DMS114 treated with DMSO at 0.1 percent for 48 hours (cell line): ENCODE measurements around the gene MS4A12.
"Not testable (repeated sequence)": the region's sequence is repeated elsewhere in the genome, so short reads cannot be mapped to it uniquely, and the experiment has no call there.

Experiments used
- DNase-seq: peaks from one replicate; lab custom pipeline; 2025; ENCODE audit not compliant: unreplicated experiment; lab: John Stamatoyannopoulos, UW

MS4A12 gene

GRCh38 chr11:60492488-60493009, at the start of gene MS4A12:
Gene MS4A12, plus strand, starts transcription at chr11:60492778. Its CDS starts 4,541 bp downstream, at chr11:60497319.
- DNase-seq: no peak

- no peak for DNase-seq
Observed at GRCh38 chr11:60447070-60447469, 45.5 kb upstream of the MS4A12 start.

- no peak for DNase-seq
Observed at GRCh38 chr11:60447846-60448245, 44.7 kb upstream of the MS4A12 start.

- DNase-seq: not testable (repeated sequence)
Observed at GRCh38 chr11:60451185-60451584, 41.4 kb upstream of the MS4A12 start.

- DNase-seq: no peak
Observed at GRCh38 chr11:60454212-60454611, 38.4 kb upstream of the MS4A12 start.

GRCh38 chr11:60455531-60456042, 37.0 kb upstream of the MS4A12 start, which contains the start of gene MS4A1:
Gene MS4A1, plus strand, starts transcription at chr11:60455847. Its CDS starts 6,528 bp downstream, at chr11:60462375.
- no peak for DNase-seq

DNA sequence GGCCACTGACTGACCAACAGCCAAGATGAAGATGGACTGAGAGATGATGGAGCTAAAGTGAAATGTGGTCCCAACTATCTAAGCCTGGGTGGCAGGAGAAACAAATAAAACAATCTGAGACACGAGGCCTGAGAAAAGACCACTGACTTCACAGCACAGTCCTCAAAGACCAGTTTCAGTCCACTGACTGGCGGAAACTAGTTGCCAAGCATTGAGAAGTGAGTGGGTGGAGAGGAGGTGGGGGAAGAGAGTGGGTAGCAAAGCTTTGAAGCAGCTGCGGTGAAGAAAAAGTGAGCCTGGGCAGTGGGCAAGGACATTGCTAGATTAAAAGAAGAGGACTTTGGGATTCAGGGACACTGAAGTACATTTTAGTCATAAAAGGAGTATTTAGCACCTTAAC, 35.0 kb upstream of the MS4A12 start:
- DNase-seq: no peak

GRCh38 chr11:60459345-60459744, 33.2 kb upstream of the MS4A12 start:
- no peak for DNase-seq

- DNase-seq: no peak
Observed at GRCh38 chr11:60468829-60469228, 23.7 kb upstream of the MS4A12 start.

DNA sequence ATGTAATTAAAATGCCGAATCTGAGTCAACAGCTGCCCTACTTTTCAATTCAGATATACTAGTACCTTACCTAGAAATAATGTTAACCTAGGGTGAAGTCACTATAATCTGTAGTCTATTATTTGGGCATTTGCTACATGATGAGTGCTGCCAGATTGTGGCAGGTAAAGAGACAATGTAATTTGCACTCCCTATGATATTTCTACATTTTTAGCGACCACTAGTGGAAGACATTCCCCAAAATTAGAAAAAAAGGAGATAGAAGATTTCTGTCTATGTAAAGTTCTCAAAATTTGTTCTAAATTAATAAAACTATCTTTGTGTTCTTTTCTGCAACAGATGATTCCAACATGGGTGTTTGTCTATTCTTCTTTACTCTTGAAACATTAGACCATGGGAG, 22.9 kb upstream of the MS4A12 start:
- DNase-seq: no peak

DNA sequence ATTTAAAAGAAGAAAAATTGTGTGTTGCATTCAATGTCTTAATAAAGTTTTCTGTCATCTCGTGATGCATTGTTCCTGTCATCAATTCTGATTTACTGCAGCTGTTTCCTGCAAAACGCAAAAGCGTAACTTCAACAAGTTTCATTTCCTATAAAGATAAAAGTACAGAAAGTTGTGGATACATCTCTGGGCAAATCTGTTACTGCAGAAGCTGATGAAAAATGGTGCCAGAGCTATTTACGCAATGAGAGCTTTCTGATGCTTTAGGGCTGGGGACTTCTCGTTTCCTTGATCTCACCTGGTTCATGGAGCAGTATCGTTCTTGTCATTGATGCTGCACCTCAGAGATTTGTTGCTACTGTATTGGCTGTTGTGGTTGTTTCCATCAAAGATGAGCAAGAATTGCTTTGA, 15.5 kb upstream of the MS4A12 start:
- no peak for DNase-seq

GRCh38 chr11:60482361-60482760, 10.2 kb upstream of the MS4A12 start:
- DNase-seq: no peak

DNA sequence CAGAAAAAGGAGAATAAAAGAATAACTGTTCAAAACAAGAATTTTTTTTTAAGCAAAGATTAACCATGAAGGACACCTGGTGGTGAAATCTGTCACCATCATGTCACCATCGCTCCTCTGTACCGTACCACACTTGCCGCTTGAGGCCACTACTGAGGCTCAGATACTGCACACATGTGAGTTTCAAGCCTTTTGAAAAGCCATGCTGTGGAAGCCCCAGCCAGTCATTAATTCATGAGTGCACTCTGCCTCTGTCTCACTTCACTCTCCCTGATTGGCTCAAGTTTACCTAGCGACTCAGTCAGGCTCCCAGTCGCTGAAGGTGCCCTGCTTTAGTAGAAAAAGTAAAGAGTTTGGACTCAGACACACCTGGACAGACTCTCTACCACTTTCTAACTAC, 6.6 kb upstream of the MS4A12 start:
- DNase-seq: peak; percentile 2

- no peak for DNase-seq
Observed at GRCh38 chr11:60493454-60493853, 876 bp downstream of the MS4A12 start.

GRCh38 chr11:60498399-60498798, 5.8 kb downstream of the MS4A12 start:
- DNase-seq: no peak

- no peak for DNase-seq
Observed at GRCh38 chr11:60498853-60499252, 6.3 kb downstream of the MS4A12 start.

GRCh38 chr11:60500276-60500910, 7.8 kb downstream of the MS4A12 start:
- DNase-seq: no peak

DNA sequence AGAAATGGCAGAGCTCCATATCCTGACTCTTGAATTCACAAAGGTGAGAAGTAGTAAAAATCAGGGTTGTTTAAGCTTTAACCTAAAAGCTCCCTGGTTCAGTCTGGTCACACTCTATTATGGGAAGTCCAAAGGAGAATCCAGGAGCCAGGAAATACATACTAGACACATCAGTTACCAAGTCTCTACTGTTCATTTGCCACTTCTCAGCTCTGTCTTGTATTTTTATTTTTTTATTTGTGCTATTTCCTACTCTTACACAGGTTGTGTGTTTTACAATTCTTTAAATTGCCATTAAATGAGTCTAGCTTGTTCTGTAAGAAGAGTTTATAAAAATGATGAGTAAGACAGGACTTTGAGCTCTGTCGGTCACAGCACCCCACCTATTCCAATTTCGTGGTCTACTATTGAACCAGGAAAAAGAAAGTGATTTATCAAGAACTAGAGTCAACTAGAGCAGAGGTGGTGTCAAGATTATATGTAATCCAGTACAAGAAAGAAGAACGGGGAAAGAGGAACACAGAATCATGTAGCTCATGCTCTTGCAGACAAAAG, 9.7 kb downstream of the MS4A12 start:
- DNase-seq: no peak

GRCh38 chr11:60504219-60504905, 11.8 kb downstream of the MS4A12 start:
- no peak for DNase-seq

DNA sequence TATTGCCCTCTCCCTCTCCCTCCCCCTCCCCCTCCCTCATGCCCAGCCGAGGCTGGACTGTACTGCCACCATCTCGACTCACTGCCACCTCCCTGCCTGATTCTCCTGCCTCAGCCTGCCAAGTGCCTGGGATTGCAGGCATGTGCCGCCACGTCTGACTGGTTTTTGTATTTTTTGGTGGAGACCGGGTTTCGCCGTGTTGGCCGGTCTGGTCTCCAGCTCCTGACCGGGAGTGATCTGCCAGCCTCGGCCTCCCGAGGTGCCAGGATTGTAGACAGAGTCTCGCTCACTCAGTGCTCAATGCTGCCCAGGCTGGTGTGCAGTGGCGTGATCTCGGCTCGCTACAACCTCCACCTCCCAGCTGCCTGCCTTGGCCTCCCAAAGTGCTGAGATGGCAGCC, 17.0 kb downstream of the MS4A12 start:
- not testable (repeated sequence) for DNase-seq

DNA sequence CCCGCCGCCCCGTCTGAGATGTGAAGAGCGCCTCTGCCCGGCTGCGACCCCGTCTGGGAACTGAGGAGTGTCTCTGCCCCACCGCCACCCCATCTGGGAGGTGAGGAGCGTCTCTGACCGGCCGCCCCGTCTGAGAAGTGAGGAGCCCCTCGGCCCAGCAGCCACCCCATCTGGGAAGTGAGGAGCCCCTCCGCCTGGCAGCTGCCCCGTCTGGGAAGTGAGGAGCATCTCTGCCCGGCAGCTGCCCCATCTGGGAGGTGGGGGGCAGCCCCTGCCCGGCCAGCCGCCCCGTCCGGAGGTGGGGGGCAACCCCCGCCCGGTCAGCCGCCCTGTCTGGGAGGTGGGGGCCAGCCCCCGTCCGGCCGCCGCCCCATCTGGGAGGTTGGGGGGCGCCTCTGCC, 17.6 kb downstream of the MS4A12 start:
- DNase-seq: not testable (repeated sequence)

DNA sequence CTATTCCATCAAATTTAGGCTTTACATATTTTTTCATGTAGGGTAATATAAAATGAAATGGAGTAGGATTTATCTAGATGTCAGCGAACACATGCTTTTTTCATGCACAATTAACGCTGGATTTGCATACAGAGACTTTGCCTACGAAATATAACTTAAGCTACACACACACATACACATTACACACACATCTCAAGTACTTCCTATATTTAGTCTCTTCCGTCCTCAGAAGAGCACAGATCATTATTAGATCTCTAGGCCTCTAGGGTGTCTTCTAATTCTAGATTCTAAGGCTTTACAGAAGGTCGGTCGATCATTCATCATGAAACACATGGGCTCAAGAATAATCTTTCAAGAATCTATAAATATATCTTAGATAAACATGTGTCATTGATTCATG, 18.8 kb downstream of the MS4A12 start:
- DNase-seq: no peak
